ENCODE measurements around the gene MRPS10. TPM values are rescaled to one million over a fixed set of nuclear protein-coding genes. Genes with fewer than 3 reads are reported as not detected.
"Not testable (repeated sequence)": the region's sequence is repeated elsewhere in the genome, so short reads cannot be mapped to it uniquely, and the experiment has no call there.

MRPS10 gene
- total RNA-seq, 2 donors from 2014 or later: 27.9 to 52.4 TPM

DNA sequence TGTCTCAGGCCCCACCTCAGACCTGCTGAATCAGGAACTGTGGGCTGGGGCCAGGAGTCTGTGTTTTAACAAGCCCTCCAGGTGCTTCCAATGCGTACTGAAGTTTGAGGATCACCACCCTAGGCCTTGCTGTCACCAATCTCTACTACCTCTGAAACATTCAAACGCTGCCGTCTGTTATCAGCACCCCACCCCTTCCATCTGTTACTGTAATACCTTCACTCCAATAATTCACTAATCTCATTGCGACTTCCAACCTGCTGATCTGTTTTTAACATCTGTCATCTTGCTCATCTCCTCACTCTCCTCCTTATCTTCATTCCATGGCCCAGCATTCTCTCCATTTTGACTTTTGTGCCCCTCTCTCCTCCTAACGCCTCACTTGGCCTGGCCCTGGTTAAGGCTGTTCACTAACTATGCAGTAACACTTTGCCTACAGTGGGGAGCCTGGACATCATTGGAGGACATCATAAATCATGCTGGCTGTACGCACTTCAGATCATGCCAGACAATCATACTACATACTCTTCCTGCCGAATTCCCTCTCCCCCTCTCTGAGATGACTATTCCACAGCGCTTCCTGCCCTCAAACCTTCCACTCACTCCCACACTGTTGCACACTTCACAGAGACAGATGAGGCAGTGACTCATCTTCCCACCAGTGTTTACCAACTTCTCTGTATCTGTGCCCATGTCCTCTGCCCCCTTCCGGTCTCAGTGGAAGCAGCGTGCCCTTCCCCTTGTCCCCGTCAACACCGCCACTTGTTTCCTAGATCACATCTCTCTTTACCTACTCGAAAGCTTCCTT is 19.9 kb downstream of the MRPS10 start:
- no peaks in the 10 kb centered on the region for H3K27me3 ChIP-seq
- H3K9me3 ChIP-seq: no peaks in the 10 kb centered on the region
- peaks cover 0 to 9% of the 10 kb centered on the region in 2 donors for H3K4me1 ChIP-seq
- H3K4me3 ChIP-seq: no peak overlapping the region
- H3K36me3 ChIP-seq: no peaks in the 10 kb centered on the region
- TF ChIP-seq, protein P1, sequence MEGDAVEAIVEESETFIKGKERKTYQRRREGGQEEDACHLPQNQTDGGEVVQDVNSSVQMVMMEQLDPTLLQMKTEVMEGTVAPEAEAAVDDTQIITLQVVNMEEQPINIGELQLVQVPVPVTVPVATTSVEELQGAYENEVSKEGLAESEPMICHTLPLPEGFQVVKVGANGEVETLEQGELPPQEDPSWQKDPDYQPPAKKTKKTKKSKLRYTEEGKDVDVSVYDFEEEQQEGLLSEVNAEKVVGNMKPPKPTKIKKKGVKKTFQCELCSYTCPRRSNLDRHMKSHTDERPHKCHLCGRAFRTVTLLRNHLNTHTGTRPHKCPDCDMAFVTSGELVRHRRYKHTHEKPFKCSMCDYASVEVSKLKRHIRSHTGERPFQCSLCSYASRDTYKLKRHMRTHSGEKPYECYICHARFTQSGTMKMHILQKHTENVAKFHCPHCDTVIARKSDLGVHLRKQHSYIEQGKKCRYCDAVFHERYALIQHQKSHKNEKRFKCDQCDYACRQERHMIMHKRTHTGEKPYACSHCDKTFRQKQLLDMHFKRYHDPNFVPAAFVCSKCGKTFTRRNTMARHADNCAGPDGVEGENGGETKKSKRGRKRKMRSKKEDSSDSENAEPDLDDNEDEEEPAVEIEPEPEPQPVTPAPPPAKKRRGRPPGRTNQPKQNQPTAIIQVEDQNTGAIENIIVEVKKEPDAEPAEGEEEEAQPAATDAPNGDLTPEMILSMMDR (IDR thresholded peaks at IDR 0.05): no peak
- H3K27ac ChIP-seq: no peak overlapping the region
- DNase-seq (ENCODE audit: low spot score): no peak

DNA sequence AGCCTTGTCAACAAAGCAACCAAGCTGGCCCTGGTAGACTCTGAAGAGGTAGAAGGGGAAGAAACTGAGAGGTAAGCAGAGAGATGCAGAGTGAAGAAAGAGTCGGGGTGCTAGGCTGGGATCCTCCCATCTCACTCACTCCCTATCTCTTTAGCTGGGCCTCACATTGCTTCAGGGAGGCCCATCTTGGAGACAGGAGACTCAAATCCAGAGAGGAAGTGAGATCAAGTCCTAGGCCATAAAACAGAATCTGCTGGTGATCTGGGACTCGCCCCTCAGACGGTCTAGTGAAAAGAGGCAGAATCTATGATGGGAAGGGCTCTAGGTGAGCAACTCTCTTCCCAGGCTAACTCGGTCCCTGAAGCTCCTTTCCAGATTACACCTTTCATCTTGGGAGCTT is 22.2 kb downstream of the MRPS10 start:
- Histone ChIP-seq H3K27ac (no peak overlapping the region), H3K27me3 (no peaks in the 10 kb centered on the region), H3K36me3 (no peaks in the 10 kb centered on the region), H3K4me3 (no peak overlapping the region), H3K9me3 (no peaks in the 10 kb centered on the region), H3K4me1 (peaks cover 0 to 15% of the 10 kb centered on the region in 2 donors)
- TF ChIP-seq, protein P1 (IDR thresholded peaks at IDR 0.05): no peak
- no peak for DNase-seq (ENCODE audit: low spot score)

DNA sequence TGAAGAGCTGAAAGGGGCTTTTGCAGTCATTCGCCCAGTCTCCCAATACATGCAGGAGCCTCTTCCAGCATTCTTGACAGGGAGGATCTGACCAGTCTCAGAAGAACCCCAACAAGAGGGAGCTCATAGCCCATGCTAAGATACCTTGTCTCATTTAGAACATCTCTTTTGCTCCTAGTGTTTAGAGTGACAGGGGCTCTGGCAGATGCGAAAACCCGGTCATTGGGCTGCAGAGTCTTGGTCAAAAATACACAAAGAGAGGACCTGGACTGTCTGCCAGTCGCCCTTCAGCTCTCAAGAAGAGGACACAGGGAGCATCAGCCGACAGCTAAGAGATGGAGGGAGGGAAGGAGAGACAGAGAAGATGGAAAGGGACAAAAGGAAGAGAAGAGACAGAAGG is 23.6 kb downstream of the MRPS10 start:
- H3K4me3 ChIP-seq: no peak overlapping the region
- H3K36me3 ChIP-seq: no peaks in the 10 kb centered on the region
- no peaks in the 10 kb centered on the region for H3K27me3 ChIP-seq
- no peak for DNase-seq (ENCODE audit: low spot score)
- TF ChIP-seq, protein P1 (IDR thresholded peaks at IDR 0.05): no peak
- no peaks in the 10 kb centered on the region for H3K9me3 ChIP-seq
- peaks cover 0 to 16% of the 10 kb centered on the region in 2 donors for H3K4me1 ChIP-seq
- H3K27ac ChIP-seq: no peak overlapping the region

DNA sequence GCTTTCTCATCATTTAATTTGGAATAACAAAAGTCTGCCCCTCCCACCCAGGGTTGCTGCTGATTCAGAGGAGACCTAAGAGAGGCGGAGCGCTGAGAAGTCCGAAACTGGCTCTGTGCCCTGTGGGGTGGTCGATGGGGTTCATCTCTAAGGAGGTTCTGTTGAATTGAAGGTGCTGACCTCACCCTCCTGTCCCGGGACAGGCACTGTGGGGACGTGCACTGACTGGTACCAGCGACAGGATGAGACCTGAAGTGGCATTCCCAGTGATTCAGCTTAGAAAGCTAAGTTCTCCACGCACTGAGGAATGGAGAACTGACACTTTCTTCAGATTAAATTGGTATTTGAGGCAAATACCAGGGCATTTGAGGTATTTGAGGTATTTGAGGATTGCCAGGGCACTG is 24.2 kb downstream of the MRPS10 start:
- no peak for DNase-seq (ENCODE audit: low spot score)
- peaks cover 0 to 16% of the 10 kb centered on the region in 2 donors for H3K4me1 ChIP-seq
- TF ChIP-seq, protein P1 (IDR thresholded peaks at IDR 0.05): no peak
- no peak overlapping the region for H3K27ac ChIP-seq
- no peaks in the 10 kb centered on the region for H3K27me3 ChIP-seq
- H3K36me3 ChIP-seq: no peaks in the 10 kb centered on the region
- H3K4me3 ChIP-seq: no peak overlapping the region
- no peaks in the 10 kb centered on the region for H3K9me3 ChIP-seq

DNA sequence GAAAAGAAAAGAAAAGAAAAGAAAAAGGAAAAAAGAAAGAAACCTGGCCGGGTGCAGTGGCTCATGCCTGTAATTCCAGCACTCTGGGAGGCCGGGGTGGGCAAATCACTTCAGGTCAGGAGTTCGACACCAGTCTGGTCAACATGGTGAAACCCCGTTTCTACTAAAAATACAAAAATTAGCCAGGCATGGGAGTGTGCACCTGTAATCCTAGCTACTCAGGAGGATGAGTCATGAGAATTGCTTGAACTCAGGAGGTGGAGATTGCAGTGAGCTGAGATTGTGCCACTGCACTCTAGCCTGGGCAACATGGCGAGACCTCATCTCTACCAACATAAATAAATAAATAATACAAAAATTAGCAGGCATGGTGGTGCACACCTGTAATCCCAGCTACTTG is 25.3 kb downstream of the MRPS10 start:
- not testable (repeated sequence) for DNase-seq (ENCODE audit: low spot score); H3K4me3 ChIP-seq; H3K4me1 ChIP-seq; H3K27ac ChIP-seq; H3K36me3 ChIP-seq; H3K27me3 ChIP-seq; H3K9me3 ChIP-seq

DNA sequence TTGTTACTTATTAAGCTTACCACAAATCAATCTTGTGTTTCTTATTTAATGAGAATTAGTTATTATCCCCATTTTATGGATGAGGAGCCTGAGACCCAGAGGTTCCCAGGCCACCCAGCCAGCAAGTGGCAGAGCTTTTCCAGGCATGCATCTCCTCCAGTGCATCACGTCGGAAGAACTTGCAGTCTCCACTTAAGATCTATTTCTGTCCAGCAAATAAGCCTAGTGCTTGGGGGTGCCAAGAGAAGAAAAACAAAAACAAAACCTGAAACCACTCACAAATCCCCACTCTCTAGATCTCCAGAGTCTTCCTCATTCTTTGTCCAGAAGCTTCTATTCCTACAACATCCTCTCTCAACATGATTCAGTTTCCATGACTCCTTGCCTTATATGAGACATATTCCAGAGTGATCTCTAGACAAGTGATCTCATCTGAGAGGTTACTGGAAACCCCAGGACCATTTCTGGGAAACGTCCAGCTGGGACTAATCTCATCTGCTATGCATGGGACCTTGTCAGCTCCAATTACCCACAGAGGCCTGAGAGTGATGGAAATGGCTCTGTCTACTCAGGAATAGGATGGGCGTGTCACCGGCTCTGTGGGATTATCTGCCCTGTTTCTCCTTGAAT is 27.0 kb downstream of the MRPS10 start:
- H3K4me1 ChIP-seq: peaks cover 0 to 7% of the 10 kb centered on the region in 2 donors
- H3K9me3 ChIP-seq: no peaks in the 10 kb centered on the region
- H3K36me3 ChIP-seq: no peaks in the 10 kb centered on the region
- TF ChIP-seq, protein P1 (IDR thresholded peaks at IDR 0.05): no peak
- no peaks in the 10 kb centered on the region for H3K27me3 ChIP-seq
- no peak overlapping the region for H3K27ac ChIP-seq
- no peak for DNase-seq (ENCODE audit: low spot score)
- H3K4me3 ChIP-seq: no peak overlapping the region

All from right atrium auricular region (tissue), 2 donors.